ENCODE measurements around the gene RHOXF1. TPM values are rescaled to one million over a fixed set of nuclear protein-coding genes. Genes with fewer than 3 reads are reported as not detected.

The RHOXF1 gene
- total RNA-seq, 1 experiment from 2014 or later = not detected

DNA sequence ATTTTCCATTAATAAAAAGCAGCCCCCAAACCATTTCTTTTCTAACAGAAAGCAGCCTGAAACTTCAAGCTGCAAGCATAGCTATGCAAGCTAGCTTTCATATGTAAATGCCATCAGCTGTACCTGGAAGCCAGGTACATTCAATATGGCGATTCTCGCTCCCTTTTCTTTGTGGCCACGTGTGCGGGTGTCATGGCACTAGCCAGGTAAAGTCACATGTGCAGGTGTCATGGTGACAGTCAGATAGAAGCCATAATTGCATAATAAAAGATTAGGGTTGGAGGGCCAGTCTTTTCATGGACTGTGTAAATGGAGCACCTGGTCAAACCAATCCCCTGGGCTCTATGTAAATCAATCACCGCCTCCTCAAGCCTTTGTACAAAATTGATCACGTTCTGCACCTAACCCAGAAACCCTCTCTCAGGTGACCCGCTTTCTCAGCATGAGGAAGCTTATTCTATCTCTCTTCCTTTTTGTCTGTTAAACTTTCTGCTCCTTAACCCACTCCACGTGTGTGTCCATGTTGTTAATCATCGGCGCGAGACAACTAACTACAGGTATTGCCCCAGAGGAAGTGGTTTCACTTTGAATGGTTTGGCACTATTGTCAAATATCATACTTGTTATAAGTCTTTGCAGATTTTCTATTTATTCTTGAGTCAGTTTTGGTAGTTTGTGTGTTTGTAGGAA lies 24.7 kb upstream of the RHOXF1 start:
- H3K56ac ChIP-seq (ENCODE audit: insufficient read length, low read depth, low read length) = no peak overlapping the region
- H3K9me3 ChIP-seq (ENCODE audit: control insufficient read depth, low read depth, low read length) = peaks cover 31% of the 10 kb centered on the region
- no peak overlapping the region for H3K9ac ChIP-seq (ENCODE audit: extremely low read depth, insufficient read length, low read length)
- no peaks in the 10 kb centered on the region for H4K20me1 ChIP-seq (ENCODE audit: control insufficient read depth, insufficient read depth, insufficient read length)
- H2BK120ac ChIP-seq (ENCODE audit: low read depth, low read length, poor library complexity, severe bottlenecking) = no peak overlapping the region
- no peaks in the 10 kb centered on the region; the same call in 1 of the 2 replicates for H3K27me3 Mint-ChIP-seq (ENCODE audit: low read depth)
- H2BK20ac ChIP-seq (ENCODE audit: low read depth, low read length, poor library complexity, severe bottlenecking) = no peak overlapping the region
- peak overlapping the region in 1 of 3 experiments; percentile 5; a peak in 2 of 7 replicates for H3K27ac Mint-ChIP-seq
- H3K4me1 Mint-ChIP-seq = peaks cover 34 to 37% of the 10 kb centered on the region in 2 experiments
- no peak overlapping the region for H3K23ac ChIP-seq (ENCODE audit: insufficient read length, low read depth, low read length)
- no peaks in the 10 kb centered on the region for H3K4me1 ChIP-seq (ENCODE audit: insufficient read depth, low read length)
- peak overlapping the region; percentile 30 for H3K18ac ChIP-seq (ENCODE audit: insufficient read length, low read depth, low read length)
- no peaks in the 10 kb centered on the region for H3K79me2 ChIP-seq (ENCODE audit: insufficient read depth, low read length)
- H3K23me2 ChIP-seq (ENCODE audit: insufficient read length, low read depth, low read length, poor library complexity, severe bottlenecking) = no peaks in the 10 kb centered on the region
- no peak overlapping the region for H3K27ac ChIP-seq (ENCODE audit: insufficient read length, low read depth, low read length)
- H4K8ac ChIP-seq (replicated peaks; ENCODE audit: insufficient read length, low read depth, low read length) = no peak overlapping the region
- H3K27me3 ChIP-seq (ENCODE audit: insufficient read depth, low read length) = no peaks in the 10 kb centered on the region
- H3K14ac ChIP-seq (ENCODE audit: insufficient read depth, low read length) = no peak overlapping the region
- H2AFZ ChIP-seq (ENCODE audit: low read length) = no peak overlapping the region
- peak; percentile 55 for DNase-seq
- H3K9me3 Mint-ChIP-seq = peaks cover 69 to 71% of the 10 kb centered on the region in 2 experiments
- peaks cover 9 to 15% (median 11%) of the 10 kb centered on the region in 3 experiments; a peak in 5 of 7 replicates for H3K36me3 Mint-ChIP-seq (ENCODE audit: insufficient read depth in 1 of 3, low read depth in 3 of 3)
- no peaks in the 10 kb centered on the region for H3K79me1 ChIP-seq (ENCODE audit: insufficient read depth, low read depth, low read length, poor library complexity, severe bottlenecking)
- no peak overlapping the region for H3K4me3 Mint-ChIP-seq
- H3K4me2 ChIP-seq (ENCODE audit: insufficient read depth, insufficient read length, low read length) = peak overlapping the region; percentile 12
- H3T11ph ChIP-seq (ENCODE audit: low read length) = no peak overlapping the region
- H2BK12ac ChIP-seq (ENCODE audit: insufficient read length, low read depth, low read length) = no peak overlapping the region
- H2BK15ac ChIP-seq (ENCODE audit: low read depth, low read length) = no peak overlapping the region
- H3K4ac ChIP-seq (ENCODE audit: low read depth, low read length) = no peak overlapping the region
- no peak overlapping the region for H4K91ac ChIP-seq (ENCODE audit: insufficient read length, low read depth, low read length)
- no peak overlapping the region for H2AK5ac ChIP-seq (ENCODE audit: insufficient read length, low read length)
- WGBS (ENCODE audit: extremely low coverage, insufficient read length, low lambda C conversion rate) = no CpG with 5 or more reads among the region's 11 CpGs
- H2BK5ac ChIP-seq (ENCODE audit: insufficient read length, low read length) = no peak overlapping the region
- no peak overlapping the region for H4K5ac ChIP-seq (ENCODE audit: insufficient read length, low read depth, low read length)
- TF ChIP-seq, protein P1, sequence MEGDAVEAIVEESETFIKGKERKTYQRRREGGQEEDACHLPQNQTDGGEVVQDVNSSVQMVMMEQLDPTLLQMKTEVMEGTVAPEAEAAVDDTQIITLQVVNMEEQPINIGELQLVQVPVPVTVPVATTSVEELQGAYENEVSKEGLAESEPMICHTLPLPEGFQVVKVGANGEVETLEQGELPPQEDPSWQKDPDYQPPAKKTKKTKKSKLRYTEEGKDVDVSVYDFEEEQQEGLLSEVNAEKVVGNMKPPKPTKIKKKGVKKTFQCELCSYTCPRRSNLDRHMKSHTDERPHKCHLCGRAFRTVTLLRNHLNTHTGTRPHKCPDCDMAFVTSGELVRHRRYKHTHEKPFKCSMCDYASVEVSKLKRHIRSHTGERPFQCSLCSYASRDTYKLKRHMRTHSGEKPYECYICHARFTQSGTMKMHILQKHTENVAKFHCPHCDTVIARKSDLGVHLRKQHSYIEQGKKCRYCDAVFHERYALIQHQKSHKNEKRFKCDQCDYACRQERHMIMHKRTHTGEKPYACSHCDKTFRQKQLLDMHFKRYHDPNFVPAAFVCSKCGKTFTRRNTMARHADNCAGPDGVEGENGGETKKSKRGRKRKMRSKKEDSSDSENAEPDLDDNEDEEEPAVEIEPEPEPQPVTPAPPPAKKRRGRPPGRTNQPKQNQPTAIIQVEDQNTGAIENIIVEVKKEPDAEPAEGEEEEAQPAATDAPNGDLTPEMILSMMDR (conservative IDR thresholded peaks at IDR 0.05) = no peak
